Keratinocyte (primary cell): ENCODE measurements around the gene SPOCK1. TPM values are rescaled to one million over a fixed set of nuclear protein-coding genes. Genes with fewer than 3 reads are reported as not detected.

Source experiments
- DNase-seq: peaks from one replicate; pipeline ENCODE4 v3.0.0-alpha.2; 2011; ENCODE audit warnings: low read depth, missing footprints, low spot score
- FAIRE-seq: peaks from 2 replicates; lab custom pipeline; 2011; peaks lifted over from hg19 to GRCh38; lab: Jason Lieb, UNC
- H2AFZ ChIP-seq: 2 replicates; pipeline ENCODE4 v1.6.0; 2012; ENCODE audit warnings: low read length, control low read depth, inconsistent platforms; ENCODE audit not compliant: control insufficient read depth
- H3K27ac ChIP-seq: 2 replicates; pipeline ENCODE4 v1.5.1; 2011; ENCODE audit warnings: low read length; ENCODE audit not compliant: control insufficient read depth, insufficient read depth
- H3K27me3 ChIP-seq: 3 replicates; pipeline ENCODE4 v1.6.0; 2011; ENCODE audit warnings: low read length; ENCODE audit not compliant: control insufficient read depth, insufficient read depth; ENCODE audit errors: extremely low read depth
- H3K36me3 ChIP-seq, 2 experiments: 2 replicates in 1 of 2; 3 replicates in 1 of 2; pipeline ENCODE4 v1.5.1; 2011; ENCODE audit warnings: low read length in 2 of 2, mild to moderate bottlenecking in 1 of 2; ENCODE audit not compliant: control insufficient read depth in 2 of 2, insufficient read depth in 2 of 2; ENCODE audit errors: extremely low read depth in 1 of 2
- H3K4me1 ChIP-seq: 3 replicates; pipeline ENCODE4 v1.5.1; 2011; ENCODE audit warnings: low read length; ENCODE audit not compliant: control insufficient read depth, insufficient read depth; ENCODE audit errors: extremely low read depth
- H3K4me2 ChIP-seq: 3 replicates; pipeline ENCODE4 v1.6.0; 2011; ENCODE audit warnings: low read depth, low read length; ENCODE audit not compliant: control insufficient read depth, insufficient read depth; ENCODE audit errors: extremely low read depth
- H3K4me3 ChIP-seq, 3 experiments: fragments of 200-600 bp in 1 of 3; sonication (generic) in 1 of 3; 2 replicates in 2 of 3; 3 replicates in 1 of 3; pipeline ENCODE4 v1.5.1; 2011 to 2016; ENCODE audit warnings: low read length in 3 of 3, mild to moderate bottlenecking in 3 of 3, control low read depth in 2 of 3, inconsistent platforms in 1 of 3, low read depth in 1 of 3, mixed read lengths in 1 of 3, mixed run types in 1 of 3, moderate library complexity in 1 of 3; ENCODE audit not compliant: control insufficient read depth in 2 of 3, insufficient read depth in 2 of 3; ENCODE audit errors: extremely low read depth in 1 of 3
- H3K79me2 ChIP-seq: 2 replicates; pipeline ENCODE4 v1.6.0; 2012; ENCODE audit warnings: low read length; ENCODE audit not compliant: control insufficient read depth, insufficient read depth
- H3K9ac ChIP-seq: 3 replicates; pipeline ENCODE4 v1.6.0; 2011; ENCODE audit warnings: low read length; ENCODE audit not compliant: control insufficient read depth, insufficient read depth; ENCODE audit errors: extremely low read depth
- H3K9me1 ChIP-seq: 3 replicates; pipeline ENCODE4 v1.6.0; 2011; ENCODE audit warnings: low read length; ENCODE audit not compliant: control insufficient read depth, insufficient read depth; ENCODE audit errors: extremely low read depth
- H3K9me3 ChIP-seq: 2 replicates; pipeline ENCODE4 v1.5.1; 2012; ENCODE audit warnings: low read depth, low read length; ENCODE audit not compliant: control insufficient read depth
- H4K20me1 ChIP-seq: 3 replicates; pipeline ENCODE4 v1.6.0; 2011; ENCODE audit warnings: low read length; ENCODE audit not compliant: control insufficient read depth, insufficient read depth; ENCODE audit errors: extremely low read depth
- EZH2 ChIP-seq: IDR thresholded peaks from one replicate; pipeline ENCODE4 v1.6.1; 2012; ENCODE audit warnings: inconsistent platforms, mild to moderate bottlenecking, low read length, moderate library complexity
- dilution Hi-C: fragments of 300-500 bp; cut with MboI; formaldehyde crosslinking; loops from one replicate; pipeline ENCODE4 v1.7.0; 2020; ENCODE audit warnings: low sequenced_read_pairs; ENCODE audit not compliant: extremely low pct_ligation_motif_present
- polyA plus RNA-seq, 5 experiments: library from polyadenylated mRNA; depleted of rRNA in 3 of 5; stranded (reverse) in 3 of 5; stranded (forward) in 1 of 5; unstranded in 1 of 5; fragments of >200 nt; gene quantifications; 1 replicate in 1 of 5; 2 replicates in 3 of 5; 3 replicates in 1 of 5; pipeline versions ENCODE4 v1.2.1 to v1.2.3, GENCODE V29; 2011 to 2012; ENCODE audit warnings: missing spikeins in 2 of 5, low read depth in 1 of 5, low replicate concordance in 1 of 5
- TF ChIP-seq, protein P1 (sequence below), 3 experiments: IDR thresholded peaks in 1 of 3; conservative IDR thresholded peaks in 1 of 3; optimal IDR thresholded peaks in 1 of 3; 2 replicates in 2 of 3; 3 replicates in 1 of 3; pipeline versions ENCODE3 to v1.5.1; 2011; ENCODE audit warnings: low read length in 3 of 3, mild to moderate bottlenecking in 3 of 3, moderate library complexity in 2 of 3, control low read depth in 1 of 3, inconsistent platforms in 1 of 3; ENCODE audit not compliant: insufficient read depth in 2 of 3; ENCODE audit errors: extremely low read depth in 1 of 3

Gene SPOCK1
- polyA plus RNA-seq, 1 donor (not counting 4 experiments of a cell fraction or from before 2014, with no cell fraction given) = 5.5 TPM

DNA sequence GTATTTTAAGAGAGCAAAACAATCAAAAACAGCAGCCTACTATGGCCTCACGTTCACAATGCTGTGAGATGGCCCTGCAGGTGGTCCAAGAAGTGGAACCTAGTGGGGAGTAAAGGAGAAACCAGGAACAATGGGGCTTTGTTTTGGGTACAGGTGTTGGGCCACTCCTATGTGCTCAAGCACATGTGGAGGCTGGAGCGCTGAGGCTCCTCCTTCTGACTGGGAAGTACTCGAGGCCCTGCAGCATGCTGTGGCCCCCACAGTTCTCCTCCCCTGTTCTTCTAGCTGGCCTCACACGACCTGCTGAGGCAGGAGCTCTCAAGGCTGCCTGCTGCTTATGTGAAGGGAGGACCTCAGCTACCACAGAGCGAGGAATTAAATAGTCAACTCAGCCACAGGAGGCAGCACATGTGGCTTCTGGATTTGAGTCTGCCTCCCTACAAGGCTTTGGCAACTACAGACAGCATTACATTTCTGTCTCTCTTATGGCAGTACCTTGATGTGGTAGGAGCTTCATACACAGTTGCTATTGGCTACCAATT lies 482.3 kb downstream of the SPOCK1 start:
- dilution Hi-C loops = no loop called here
- Histone ChIP-seq H3K4me3 (no peak overlapping the region), H3K4me1 (no peaks in the 10 kb centered on the region), H4K20me1 (no peaks in the 10 kb centered on the region), H3K4me2 (no peak overlapping the region), H3K79me2 (no peaks in the 10 kb centered on the region), H3K9ac (no peak overlapping the region), H3K27ac (no peak overlapping the region), H3K27me3 (peaks cover 5% of the 10 kb centered on the region), H2AFZ (no peak overlapping the region), H3K36me3 (no peaks in the 10 kb centered on the region), H3K9me3 (no peaks in the 10 kb centered on the region), H3K9me1 (no peaks in the 10 kb centered on the region)
- no peak for TF ChIP-seq EZH2
- TF ChIP-seq, protein P1, sequence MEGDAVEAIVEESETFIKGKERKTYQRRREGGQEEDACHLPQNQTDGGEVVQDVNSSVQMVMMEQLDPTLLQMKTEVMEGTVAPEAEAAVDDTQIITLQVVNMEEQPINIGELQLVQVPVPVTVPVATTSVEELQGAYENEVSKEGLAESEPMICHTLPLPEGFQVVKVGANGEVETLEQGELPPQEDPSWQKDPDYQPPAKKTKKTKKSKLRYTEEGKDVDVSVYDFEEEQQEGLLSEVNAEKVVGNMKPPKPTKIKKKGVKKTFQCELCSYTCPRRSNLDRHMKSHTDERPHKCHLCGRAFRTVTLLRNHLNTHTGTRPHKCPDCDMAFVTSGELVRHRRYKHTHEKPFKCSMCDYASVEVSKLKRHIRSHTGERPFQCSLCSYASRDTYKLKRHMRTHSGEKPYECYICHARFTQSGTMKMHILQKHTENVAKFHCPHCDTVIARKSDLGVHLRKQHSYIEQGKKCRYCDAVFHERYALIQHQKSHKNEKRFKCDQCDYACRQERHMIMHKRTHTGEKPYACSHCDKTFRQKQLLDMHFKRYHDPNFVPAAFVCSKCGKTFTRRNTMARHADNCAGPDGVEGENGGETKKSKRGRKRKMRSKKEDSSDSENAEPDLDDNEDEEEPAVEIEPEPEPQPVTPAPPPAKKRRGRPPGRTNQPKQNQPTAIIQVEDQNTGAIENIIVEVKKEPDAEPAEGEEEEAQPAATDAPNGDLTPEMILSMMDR (optimal IDR thresholded peaks at IDR 0.05 in 1 of 3, IDR thresholded peaks at IDR 0.05 in 1 of 3, conservative IDR thresholded peaks at IDR 0.05 in 1 of 3; ENCODE audit: extremely low read depth in 1 of 3, insufficient read depth in 2 of 3, low read length in 3 of 3) = peak in 2 of 3 experiments; percentile 3 to 26
- DNase-seq (no peak), FAIRE-seq (no peak)

DNA sequence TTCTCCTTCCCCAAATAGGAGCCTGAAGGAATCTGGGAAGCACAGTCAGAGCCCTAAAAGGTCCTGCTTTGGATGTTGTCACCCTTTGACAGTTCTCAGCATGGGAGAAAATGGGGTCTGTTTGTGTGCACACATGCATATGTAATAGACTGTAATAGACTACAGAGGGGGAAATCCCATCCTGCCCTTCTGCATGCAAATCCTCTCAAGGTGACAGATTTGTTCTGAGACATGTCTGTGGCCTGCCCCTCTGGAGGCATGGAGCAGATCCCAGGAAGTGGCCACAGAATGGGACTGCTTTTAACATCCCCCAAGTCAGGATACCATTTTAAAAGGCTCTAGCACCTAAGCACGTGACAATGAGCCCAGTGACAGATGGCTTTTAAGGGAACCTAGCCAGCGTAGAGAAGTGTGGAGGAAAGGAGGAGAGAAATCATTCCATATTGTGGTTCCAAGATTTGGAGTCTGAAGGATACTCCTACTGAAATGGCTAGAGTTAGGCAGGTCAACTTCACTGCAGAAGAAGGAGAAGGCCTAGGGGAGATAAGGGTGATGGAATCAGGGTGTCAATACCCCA lies 483.5 kb downstream of the SPOCK1 start:
- H3K4me1 ChIP-seq = no peaks in the 10 kb centered on the region
- no peak for DNase-seq
- no peaks in the 10 kb centered on the region for H3K9me3 ChIP-seq
- no peaks in the 10 kb centered on the region for H3K36me3 ChIP-seq
- H3K27me3 ChIP-seq = peaks cover 5% of the 10 kb centered on the region
- no peaks in the 10 kb centered on the region for H4K20me1 ChIP-seq
- H3K27ac ChIP-seq = no peak overlapping the region
- no peaks in the 10 kb centered on the region for H3K79me2 ChIP-seq
- FAIRE-seq = no peak
- no peak overlapping the region for H3K9ac ChIP-seq
- no peak overlapping the region for H2AFZ ChIP-seq
- no peaks in the 10 kb centered on the region for H3K9me1 ChIP-seq
- H3K4me2 ChIP-seq = no peak overlapping the region
- dilution Hi-C loops = no loop called here
- TF ChIP-seq, protein P1 (optimal IDR thresholded peaks at IDR 0.05 in 1 of 3, IDR thresholded peaks at IDR 0.05 in 1 of 3, conservative IDR thresholded peaks at IDR 0.05 in 1 of 3; ENCODE audit: extremely low read depth in 1 of 3, insufficient read depth in 2 of 3, low read length in 3 of 3) = no peak
- no peak overlapping the region for H3K4me3 ChIP-seq
